Measurements from ENCODE around the gene RNF123.
A peak's percentile ranks its signal among the peaks of the same experiment; 100 is the strongest.

Gene RNF123

DNA sequence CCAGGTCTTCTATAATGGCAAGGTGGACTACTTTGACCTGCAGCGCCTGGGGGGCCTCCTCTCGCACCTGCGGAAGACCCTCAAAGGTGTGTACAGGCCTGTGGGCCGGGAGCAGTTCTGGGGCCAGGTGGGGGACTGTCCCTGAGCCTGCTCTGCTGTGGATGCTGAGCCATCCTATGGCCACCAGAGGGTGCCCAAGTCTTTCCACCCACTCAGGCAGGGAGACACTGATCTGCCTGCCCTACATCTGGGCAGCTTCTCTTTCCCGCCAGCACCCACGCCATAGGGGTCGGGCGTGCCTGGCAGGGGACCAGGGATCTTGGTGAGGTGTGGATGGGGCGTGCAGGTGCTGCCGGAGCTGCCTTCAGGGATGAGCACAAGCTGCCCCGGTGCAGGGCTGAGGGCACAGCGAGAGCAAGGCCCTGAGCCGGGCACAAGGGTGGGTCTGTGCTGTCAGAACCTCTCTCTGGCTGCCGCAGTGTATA lies 14.1 kb downstream of the RNF123 start:
- DNase-seq (ENCODE audit: low read depth), result peak; percentile 39

DNA sequence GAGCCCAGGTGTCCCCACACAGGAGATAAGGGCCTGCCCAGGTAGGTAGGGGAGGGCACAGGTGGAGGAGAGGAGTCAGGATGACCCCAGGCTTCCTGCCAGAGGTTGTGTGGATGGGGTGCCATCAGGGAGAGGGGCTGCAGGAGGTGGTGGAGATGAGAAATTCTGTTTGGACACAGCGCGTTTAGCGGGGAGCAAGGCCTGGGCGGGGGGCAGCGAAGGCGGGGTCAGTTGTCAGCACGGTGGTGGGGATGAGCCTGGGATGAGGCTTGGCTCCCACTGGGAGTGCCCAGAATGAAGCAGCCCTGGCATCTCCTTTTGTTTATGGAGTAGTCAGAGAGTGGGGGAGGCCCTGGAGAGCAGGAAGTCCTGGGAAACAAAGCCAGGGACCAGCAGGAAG lies 14.6 kb downstream of the RNF123 start:
- no peak for DNase-seq (ENCODE audit: low read depth)

DNA sequence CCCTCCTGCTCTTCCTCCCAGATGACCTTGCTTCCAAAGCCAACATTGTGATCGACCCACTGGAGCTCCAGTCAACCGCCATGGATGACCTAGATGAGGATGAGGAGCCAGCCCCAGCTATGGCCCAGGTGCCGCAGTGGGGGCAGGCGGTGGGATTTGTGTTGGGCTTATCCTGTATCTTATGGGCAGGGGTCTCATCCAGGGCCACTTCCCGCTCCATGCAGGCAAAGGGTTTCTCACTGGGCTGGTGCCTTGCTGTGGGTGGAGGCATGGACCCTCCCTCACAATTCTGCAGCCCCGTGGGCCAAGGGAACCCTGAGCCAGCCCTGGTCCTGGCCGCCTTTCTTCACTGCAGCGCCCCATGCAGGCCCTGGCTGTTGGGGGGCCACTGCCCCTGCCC lies 15.3 kb downstream of the RNF123 start:
- no peak for DNase-seq (ENCODE audit: low read depth)

DNA sequence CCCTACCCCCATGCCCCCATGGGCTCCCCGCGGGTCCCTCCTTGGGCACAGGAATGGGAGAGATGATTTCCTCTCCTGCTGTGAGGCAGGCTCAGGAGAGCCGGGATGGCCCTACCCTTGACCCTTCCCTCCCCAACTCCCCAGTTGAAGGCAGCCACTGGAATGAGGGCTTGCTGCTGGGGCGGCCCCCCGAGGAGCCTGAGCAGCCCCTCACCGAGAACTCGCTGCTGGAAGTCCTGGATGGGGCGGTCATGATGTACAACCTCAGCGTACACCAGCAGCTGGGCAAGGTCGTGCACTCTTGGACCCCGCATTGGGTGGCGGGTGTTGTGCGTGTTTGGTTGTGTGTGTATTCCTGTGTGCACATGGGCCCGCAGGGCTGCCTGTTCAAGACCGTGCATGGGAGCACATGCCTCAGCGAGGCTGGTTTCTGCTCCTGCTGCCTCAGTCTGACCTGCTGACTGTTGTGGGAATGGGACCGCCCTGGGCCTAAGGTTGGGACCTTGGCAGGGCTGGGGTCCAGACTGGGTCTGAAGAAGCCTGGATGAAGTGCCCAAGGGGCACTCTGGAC lies 16.1 kb downstream of the RNF123 start:
- no peak for DNase-seq (ENCODE audit: low read depth)

DNA sequence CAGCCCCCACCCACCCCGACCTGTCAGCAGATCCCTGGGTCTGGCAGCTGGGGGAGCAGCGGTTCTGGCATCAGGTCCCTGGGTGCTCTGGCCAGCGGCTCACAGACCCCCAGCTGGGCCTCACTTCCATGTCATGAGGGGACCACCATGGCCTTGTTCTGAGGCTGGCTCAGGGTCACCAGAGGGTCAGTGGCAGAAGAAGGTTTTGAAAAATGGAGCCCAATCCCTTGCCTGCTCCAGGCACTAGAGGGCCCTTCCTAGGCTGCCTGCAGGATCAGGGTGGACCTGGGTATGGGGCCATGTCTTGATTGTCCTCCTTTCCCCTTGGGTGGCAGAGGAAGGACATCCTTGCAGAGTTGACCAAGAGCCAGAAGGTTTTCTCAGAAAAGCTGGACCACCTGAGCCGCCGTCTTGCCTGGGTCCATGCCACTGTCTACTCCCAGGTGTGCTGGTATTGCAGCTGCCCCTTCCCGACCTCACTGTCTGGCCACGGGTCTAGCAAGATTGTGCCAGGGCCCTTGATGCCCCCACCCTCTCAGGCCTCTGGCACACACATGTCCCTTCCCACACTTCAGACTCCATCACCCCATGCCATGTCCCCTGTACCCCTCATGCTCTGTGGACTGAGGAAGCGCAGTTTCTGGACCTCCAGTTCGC lies 17.2 kb downstream of the RNF123 start:
- no peak for DNase-seq (ENCODE audit: low read depth)

DNA sequence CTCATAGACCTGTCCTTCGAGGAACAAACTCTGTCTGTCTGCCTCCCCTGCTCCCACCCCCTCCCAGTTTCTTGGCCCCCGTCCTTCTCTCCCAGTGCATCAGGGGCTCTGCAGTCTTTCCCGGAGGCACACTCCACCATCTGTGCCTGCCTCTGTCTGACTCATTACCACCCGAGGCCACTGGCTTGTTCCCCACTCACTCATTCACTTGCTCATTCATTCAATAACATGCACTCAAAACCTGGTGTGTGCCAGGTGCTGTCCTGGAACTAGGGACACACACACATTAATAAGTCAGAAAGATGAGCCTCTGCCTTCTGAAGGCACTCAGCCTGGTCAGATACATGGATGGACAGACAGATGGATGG lies 17.7 kb downstream of the RNF123 start:
- DNase-seq (ENCODE audit: low read depth), result no peak

DNA sequence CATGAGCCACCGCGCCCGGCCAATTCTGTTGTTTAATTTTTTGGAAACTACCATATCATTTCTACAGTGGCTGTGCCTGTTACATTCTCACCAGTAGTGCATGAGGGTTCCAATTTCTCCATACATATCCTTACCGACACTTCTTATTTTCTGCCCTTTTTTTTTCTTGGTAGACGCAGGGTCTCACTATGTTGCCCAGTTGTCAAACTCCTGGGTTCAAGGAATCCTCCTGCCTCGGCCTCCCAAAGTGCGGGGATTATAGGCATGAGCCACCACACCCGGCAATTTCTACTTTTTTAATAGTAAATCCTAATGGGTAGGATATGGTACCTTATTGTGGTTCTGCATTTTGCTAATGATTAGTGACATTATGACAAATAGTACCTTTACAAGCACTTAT lies 20.5 kb downstream of the RNF123 start:
- no peak for DNase-seq (ENCODE audit: low read depth)

DNA sequence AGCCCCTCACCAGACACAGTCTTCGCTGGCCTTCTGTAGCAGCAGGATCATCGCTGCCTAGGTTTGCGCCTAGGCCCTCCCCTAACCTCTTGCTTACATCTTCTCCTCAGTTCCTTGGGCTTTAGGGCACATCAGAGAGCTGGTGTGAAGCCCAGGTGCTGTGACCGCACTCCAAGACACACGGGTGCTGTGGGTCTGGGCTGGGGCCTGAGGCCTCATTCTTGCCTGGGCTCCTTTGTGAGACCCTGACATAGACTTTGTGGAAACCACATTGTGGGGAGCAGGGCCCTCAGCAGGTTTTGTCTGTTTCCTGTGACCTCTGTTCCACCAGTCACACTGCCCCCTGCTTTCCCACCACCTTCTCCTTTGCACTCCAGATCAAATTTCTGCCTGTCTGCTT lies 22.1 kb downstream of the RNF123 start:
- DNase-seq (ENCODE audit: low read depth), result no peak

DNA sequence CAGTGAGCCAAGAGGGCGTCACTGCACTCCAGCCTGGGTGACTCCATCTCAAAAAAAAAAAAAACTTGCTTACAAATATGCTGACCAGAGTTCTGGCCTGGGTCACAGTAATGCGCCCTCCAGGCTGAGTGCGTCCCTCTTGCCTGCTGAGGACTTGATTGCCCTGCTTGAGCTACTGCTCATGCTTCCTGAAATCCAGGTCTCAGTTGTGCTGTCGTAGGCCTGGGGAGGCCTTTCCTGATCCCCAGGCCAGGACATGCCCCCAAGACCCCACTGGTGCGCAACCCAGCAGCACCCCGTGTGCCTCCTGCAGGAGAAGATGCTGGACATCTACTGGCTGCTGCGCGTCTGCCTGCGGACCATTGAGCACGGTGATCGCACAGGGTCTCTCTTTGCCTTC lies 22.8 kb downstream of the RNF123 start:
- no peak for DNase-seq (ENCODE audit: low read depth)

DNA sequence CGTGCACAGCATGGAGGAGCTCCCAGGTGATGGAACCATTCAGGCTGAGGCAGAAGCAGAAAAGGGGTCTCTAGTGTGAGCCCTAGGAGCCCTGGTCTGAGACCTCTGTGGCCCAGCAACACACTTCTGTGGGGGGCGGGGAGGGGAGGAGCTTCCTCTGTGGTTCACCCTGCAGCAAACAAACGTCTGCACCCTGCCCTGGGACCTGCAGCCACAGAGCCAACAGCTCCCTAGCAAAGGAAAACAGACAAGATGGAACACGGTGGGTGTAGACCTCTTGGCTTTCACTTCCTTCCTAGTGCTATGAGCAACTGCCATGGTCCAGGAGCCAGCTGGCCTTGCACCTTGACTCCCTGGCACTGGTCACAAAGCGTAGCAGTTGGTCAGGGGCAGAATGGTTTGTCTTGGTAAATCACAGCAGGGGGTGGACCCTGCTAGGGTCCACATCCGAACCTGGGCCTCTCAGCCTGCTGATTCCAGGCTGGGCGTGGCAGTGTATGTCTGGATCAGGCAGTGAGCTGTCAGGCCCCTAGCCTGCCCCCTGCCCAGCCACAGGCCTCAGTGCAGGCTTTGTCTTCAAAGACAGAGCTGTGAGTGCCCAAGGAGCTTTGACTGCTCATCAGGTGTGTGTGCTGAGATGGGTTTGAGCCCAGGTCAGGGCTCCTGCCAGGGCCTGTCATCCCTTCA lies 23.4 kb downstream of the RNF123 start:
- no peak for DNase-seq (ENCODE audit: low read depth)

DNA sequence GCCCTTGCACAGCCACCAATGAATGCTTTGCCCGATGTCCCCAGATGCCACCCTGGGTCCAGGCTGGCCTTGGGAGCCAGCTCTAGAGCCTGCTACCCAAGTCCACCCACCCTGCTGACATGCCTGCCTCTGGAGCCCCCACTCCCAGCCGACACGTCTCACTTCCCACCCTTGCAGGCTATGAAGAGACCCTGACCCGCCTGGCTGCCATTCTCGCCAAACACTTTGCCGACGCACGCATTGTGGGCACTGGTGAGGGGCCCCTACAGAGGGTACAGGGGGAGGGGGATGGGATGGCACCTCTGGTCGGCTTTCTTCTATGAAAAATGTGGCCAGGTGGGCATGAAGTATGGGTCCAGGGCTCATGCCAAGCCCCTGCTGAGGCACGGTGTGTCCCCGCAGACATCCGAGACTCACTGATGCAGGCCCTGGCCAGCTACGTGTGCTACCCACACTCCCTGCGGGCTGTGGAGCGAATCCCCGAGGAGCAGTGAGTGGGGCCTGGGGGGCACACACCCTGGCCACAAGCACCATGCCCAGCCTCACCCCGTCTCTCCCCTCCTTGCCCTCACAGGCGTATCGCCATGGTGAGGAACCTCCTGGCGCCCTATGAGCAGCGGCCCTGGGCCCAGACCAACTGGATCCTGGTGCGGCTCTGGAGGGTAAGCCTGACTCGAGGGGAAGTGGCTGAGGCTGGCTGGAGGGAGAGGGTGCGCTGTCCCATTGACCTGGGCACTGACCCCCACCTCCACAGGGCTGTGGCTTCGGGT lies 24.2 kb downstream of the RNF123 start:
- no peak for DNase-seq (ENCODE audit: low read depth)

DNA sequence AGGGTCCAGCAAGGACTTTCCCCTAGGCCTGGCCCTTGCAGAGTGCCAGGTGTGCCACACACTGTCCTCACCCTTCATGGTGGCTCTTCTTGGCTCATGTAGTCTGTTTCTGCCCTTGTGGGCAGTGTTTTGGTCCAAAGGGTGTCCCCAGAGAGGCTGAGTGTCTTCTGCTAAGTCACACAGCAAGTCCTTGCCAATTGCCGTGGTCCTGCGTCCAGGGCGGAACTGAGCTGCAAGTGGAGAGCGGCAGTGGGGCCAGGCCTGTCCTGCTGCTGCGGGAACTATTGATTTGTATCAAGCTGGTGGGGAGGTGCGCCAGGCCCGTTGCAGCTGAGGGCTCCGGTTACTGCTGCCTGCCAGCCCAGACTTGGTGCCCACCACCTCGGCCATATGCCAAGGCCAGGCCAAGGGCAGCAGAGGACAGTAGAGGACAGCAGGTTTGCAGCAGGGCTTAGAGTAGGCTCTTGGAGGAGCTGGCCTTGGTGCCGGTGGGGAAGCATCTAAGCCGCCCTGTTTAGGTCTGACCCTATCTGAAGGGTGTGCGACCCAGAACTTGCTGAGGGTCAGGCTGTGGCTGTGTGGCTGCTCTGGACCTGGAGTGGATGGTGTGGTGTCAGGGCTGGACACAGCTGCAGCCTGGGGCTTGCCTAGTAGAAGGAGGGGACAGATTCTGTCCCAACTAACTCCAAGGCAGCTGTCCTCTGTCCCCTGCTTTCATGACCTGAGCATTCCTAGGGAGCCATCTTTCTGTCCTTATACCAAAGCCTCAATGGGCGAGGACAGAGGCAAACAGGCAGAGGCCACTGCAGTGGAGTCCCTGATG lies 25.6 kb downstream of the RNF123 start:
- no peak for DNase-seq (ENCODE audit: low read depth)

DNA sequence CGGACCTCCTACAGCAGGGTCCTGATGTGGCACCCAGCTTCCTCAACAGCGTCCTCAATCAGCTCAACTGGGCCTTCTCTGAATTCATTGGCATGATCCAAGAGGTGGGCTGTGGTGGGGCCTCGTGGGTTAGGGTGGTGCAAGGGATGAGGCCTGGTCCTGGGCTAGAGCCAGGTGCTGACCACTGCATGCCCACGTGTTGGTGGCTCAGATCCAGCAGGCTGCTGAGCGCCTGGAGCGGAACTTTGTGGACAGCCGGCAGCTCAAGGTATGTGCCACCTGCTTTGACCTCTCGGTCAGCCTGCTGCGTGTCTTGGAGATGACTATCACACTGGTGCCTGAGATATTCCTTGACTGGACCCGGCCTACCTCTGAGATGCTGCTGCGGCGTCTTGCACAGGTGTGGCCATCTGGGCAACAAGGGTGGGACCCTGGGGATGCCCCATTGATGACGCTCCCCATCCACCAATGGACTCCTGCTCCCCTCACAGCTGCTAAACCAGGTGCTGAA lies 26.3 kb downstream of the RNF123 start:
- no peak for DNase-seq (ENCODE audit: low read depth)

DNA sequence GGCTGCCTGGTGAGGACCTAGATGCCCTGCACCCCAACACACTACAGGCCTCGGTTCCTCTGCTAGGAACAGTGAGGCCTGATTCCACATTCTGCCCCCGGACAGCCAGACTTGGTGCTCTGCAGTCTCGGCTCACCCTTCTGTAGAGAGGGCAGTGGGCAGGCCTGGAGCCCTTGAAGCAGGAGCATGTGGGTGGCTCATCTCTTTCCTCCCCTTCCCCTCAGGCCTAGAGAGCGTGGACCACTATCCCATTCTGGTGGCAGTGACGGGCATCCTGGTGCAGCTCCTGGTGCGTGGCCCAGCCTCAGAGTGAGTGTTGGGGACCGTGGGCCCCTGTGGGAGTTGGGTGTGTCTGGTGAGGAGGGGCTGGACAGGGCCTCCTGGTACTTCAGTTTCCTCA lies 26.8 kb downstream of the RNF123 start:
- DNase-seq (ENCODE audit: low read depth), result no peak

DNA sequence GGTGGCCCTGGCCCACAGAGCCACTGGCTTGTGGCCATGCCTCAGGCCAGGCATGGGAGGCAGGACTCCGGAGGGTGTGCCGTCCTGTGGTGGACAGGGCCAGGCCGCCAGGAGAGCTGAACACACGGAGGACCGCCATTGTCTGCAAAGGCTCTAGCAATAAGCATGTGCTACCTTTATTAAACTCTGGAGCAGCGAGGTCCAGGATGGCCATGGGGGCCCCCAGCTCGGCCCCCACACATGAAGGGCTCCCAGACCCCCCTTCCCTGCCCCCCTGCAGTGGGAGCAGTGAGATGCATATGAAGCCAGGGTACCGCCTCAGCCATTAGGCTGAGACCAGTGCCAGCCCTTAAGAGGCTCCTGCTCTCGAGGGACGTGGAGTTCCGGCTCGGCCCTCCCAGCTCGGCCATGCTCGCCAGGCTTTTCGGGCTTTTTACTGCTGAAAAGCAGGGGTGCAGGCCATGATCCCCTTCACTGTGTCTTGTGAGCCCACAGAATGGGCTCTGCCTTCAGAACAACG lies 27.4 kb downstream of the RNF123 start:
- no peak for DNase-seq (ENCODE audit: low read depth)

DNA sequence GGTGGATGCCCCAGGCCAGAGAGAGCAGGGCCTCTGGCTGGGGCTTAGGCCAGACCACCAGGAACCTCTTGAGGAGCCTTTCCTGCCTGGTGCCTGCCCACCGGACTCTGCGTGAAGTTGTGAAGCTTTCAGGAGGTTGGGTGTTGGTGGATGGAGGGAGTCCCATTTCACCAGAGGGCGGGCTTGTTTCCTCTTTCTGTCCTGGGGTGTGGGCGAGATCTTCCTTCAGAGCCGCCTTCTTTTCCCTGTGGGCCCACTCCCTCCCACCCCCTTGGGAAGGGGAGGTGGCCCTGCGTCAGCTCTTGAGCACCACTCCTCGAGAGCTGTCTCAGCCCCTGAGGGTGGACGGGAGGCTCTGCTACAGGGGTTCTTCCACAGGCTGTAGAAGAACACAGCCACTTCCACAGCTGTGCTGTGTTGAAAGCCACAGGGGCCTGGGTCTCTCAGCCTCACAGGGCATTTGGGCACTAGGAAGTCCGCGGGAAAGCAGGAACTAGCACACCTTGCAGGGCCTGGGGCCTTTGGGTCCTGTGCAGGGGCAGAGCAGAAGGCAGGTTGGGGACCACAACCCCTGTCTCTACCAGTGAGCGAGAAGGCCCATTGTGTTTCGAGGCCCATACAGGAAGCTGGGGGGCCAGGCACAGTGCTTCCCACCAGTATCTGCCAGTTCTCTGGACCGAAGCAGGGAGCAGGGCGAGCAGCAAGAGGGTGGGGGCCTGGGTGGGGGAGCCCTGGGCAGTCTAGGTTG lies 28.0 kb downstream of the RNF123 start:
- DNase-seq (ENCODE audit: low read depth), result no peak

DNA sequence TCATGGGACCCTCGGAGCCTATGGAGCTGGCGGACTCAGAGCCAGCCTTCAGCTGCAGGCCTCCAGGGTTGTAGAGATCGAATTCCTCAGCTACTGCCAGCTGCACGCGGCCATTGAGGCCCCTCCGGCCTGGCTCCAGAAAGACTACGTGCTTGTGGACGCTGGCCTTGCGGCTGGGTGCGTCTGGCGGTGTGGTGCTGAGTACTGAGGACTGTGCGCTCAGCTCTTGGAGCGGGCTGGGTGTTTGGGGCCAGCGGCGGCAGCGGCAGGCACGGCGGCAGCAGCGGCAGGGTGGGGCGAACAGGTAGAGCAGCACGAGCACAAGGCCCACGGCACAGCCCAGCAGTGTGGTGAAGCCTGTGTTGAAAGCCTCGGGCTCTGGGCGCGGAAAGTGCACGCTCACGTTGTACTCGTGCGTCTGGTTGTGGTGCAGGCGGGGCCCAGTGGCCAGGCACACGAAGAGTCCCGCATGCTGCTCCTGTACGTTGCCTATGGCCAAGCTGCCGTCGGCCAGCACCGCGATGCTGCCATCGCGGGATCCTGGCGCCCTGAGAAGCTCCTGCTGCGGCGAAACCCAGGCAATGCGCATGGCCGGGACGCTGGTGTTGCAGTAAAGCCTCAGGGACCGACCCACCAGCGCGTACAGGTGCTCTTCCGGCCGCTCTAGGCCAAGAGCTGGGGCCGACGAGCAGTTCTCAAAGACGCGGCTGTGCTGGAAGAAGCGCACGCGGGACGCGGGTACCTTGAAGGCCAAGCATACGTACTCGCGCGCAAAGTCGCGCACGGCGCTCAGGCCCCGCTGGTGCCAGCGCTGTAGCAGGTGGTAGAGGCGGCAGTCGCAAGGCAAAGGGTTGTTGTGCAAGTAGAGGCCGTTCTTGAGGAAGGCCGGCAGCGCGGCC lies 28.9 kb downstream of the RNF123 start:
- no peak for DNase-seq (ENCODE audit: low read depth)

DNA sequence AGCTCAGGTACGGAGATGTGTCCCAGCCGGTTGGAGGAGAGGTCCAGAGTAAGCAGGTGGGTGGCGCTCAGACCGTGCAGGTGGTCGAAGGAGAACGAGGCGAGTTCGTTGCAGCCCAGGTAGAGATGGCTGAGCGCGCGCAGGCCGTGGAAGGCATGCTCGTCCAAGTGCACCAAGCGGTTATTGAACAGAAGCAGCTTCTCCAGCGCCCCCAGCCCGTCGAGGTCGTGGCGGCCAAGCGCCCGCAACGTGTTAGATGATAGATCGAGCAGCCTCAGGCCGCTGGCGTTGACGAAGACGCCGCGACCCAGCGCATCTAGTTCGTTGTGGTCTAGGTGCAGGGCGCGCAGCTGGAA lies 29.5 kb downstream of the RNF123 start:
- peak; percentile 19 for DNase-seq (ENCODE audit: low read depth)

DNA sequence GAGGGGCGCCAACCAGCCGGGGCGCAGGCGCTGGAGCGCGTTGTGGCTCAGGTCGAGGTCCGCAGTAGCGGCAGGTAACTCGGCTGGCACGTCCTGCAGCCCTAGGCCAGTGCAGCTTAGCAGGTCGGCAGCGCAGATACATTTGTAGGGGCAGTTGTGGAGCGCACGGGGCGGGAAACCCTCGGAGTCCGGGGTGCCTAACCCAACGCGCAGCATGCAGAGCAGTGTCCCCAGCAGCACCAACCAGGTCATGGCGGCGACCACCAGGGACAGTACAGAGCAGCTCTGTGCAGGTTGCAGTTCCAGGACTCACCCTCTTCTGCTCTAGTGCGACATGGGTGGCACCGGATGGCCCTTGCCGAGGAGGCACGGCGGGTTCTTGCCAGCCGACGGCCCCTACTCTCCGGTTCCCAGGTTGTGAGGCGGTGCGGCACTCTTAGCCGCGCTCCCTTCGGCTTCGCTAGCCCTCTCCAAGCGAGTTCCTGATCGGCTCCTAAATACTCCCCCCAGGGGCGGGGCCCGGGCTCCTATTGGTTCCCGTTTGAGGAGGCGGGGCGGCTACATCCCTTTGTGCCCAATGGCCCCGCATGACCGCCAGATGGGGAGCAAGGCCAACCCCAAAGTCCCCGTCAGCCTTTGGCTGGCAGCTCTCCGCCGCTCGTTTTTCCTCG lies 30.0 kb downstream of the RNF123 start, which contains the start of gene AMIGO3:
TSS of gene AMIGO3 (minus strand) at position 471 of the 671 bp plus-strand sequence. CDS start at position 252, 219 bp downstream.
- DNase-seq (ENCODE audit: low read depth), result peak; percentile 90

All from stimulated activated CD8-positive, alpha-beta memory T cell treated with anti-CD3 and anti-CD28 coated beads, Interleukin-4, amount 100 ng/mL, for 24 hours (primary cell).